OCI-LY1 (cell line): ENCODE data around the gene MRPS22.

Experiments used
- CTCF ChIP-seq: fragments of 200-600 bp; sonication (generic), shearing (Covaris generic); IDR thresholded peaks from 2 replicates; pipeline ENCODE4 v1.5.1; 2017; ENCODE audit warnings: mild to moderate bottlenecking, antibody characterized with exemption, low read length, moderate library complexity, mixed read lengths
- EZH2 ChIP-seq: fragments of 200-600 bp; sonication (generic), shearing (Covaris generic); IDR thresholded peaks from 2 replicates; pipeline ENCODE4 v1.8.0; 2017; ENCODE audit warnings: borderline replicate concordance, mixed run types, mild to moderate bottlenecking, antibody characterized with exemption, low read length, moderate library complexity, mixed read lengths

GRCh38 chr3:139396707-139397106 lies 52.9 kb downstream of the MRPS22 start:
- no peak for TF ChIP-seq CTCF
- TF ChIP-seq EZH2: no peak
